Esophagus mucosa (tissue), 1 donor: ENCODE measurements around the gene NT5E. TPM values are rescaled to one million over a fixed set of nuclear protein-coding genes. Genes with fewer than 3 reads are reported as not detected.
A peak's percentile ranks its signal among the peaks of the same experiment; 100 is the strongest.
"Not testable (repeated sequence)": the region's sequence is repeated elsewhere in the genome, so short reads cannot be mapped to it uniquely, and the experiment has no call there.

Source experiments
- ATAC-seq: fragments of 200-7000 bp; cut with Tn5 transposase; one replicate; pipeline ENCODE4 v1.9.1; 2020
- total RNA-seq: library from RNA; stranded (reverse); gene quantifications from one replicate; pipeline ENCODE4 v1.2.4, GENCODE V29; 2023
- donor health status: DM: yes; HTN: yes; CAD: no.

The NT5E gene
- total RNA-seq, 1 donor from 2014 or later = 4.1 TPM

- no peak for ATAC-seq
These were observed 45.0 kb downstream of the NT5E start for GRCh38 chr6:85494547-85495536.

GRCh38 chr6:85496009-85496579 is 46.2 kb downstream of the NT5E start:
- no peak for ATAC-seq

- ATAC-seq = no peak
These were observed 47.0 kb downstream of the NT5E start for GRCh38 chr6:85496856-85497255.

GRCh38 chr6:85498596-85499258 is 48.8 kb downstream of the NT5E start:
- ATAC-seq = peak; percentile 50

GRCh38 chr6:85506441-85507093 is 56.7 kb downstream of the NT5E start:
- no peak for ATAC-seq

- no peak for ATAC-seq
These were observed 66.3 kb downstream of the NT5E start for GRCh38 chr6:85516168-85516567.

- not testable (repeated sequence) for ATAC-seq
These were observed 74.4 kb downstream of the NT5E start for GRCh38 chr6:85524281-85524680.

- no peak for ATAC-seq
These were observed 87.2 kb downstream of the NT5E start for GRCh38 chr6:85537055-85537494.

GRCh38 chr6:85544776-85545175 is 94.9 kb downstream of the NT5E start:
- no peak for ATAC-seq

Other genes starting within 250 kb of the NT5E start
- 35.2 TPM for gene SNX14, start 143.8 kb downstream of the NT5E start, total RNA-seq
- 90.9 TPM for gene SYNCRIP, start 192.8 kb downstream of the NT5E start, total RNA-seq